Ramos (cell line): ENCODE measurements around the gene KLHL17.
"Not testable (repeated sequence)": the region's sequence is repeated elsewhere in the genome, so short reads cannot be mapped to it uniquely, and the experiment has no call there.

Source experiments
- in situ Hi-C: fragments of 300-500 bp; cut with MboI; formaldehyde crosslinking; loops from one replicate; pipeline ENCODE4 v1.14.3; 2022; ENCODE audit warnings: low sequenced_read_pairs; ENCODE audit not compliant: unreplicated experiment

The KLHL17 gene

GRCh38 chr1:978835-979743, 18.7 kb downstream of the KLHL17 start:
- in situ Hi-C loops: no loop called here

DNA sequence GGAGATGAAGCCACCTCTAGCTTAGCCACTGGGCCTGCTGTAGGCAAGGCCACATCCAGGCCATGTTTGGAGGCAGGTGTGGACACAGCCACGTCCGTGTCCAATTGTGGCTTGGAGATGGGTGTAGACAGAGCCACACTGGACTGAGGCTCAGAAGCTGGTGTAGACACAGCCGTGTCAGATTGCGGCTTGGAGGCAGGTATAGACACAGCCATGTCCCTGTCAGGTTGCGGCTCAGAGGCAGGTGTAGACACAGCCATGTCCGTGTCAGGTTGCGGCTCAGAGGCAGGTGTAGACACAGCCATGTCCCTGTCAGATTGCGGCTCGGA, 19.3 kb downstream of the KLHL17 start:
- in situ Hi-C loops: no loop called here

GRCh38 chr1:980137-980571, 19.8 kb downstream of the KLHL17 start:
- in situ Hi-C loops: no loop called here

- in situ Hi-C loops: no loop called here
These were observed 20.4 kb downstream of the KLHL17 start for GRCh38 chr1:980602-981395.

DNA sequence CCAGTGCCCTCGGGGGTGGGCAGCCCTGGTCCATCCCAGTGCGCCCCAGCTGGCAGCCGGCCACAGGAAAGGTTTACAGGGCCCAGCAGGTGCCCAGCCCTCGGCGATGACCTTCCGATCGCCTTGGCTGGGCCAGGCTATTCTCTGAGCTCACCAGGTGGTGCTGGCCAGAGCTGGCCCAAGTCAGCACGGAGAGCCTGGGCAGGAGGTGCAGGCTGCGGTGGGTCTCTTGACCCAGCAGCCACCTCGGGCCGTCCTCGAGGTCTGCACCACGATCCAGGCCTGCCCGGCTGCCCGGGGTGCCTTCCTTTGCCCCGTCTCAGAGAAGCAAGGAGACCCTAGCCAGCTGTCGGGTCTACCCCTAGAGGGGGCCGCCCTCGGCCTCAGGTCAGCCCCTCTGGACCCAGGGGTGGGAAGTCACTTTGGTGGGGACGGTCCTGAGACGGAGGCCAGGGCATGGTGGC, 21.1 kb downstream of the KLHL17 start:
- in situ Hi-C loops: no loop called here

- in situ Hi-C loops: no loop called here
These were observed 21.7 kb downstream of the KLHL17 start, which contains the start of gene PERM1 for GRCh38 chr1:981955-982558. PERM1 (minus strand) TSS chr1:982093; CDS start chr1:981029, 1,064 bp downstream.

GRCh38 chr1:982765-983436, 22.5 kb downstream of the KLHL17 start:
- in situ Hi-C loops: no loop called here

- in situ Hi-C loops: no loop called here
These were observed 23.6 kb downstream of the KLHL17 start for GRCh38 chr1:983798-984475.

DNA sequence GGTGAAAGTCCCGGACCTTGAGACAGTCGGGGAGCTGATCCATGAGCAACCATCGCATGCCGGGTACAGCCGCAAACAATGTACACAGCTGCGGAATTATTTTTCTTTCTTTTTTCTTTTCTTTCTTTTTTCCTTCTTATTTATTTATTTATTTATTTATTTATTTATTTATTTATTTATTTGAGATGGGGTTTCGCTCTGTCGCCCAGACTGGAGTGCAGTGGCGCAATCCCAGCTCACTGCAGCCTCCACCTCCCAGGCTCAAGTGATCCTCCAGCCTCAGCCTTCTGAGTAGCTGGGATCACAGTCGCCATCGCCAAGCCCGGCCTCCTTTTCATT, 24.1 kb downstream of the KLHL17 start:
- in situ Hi-C loops: no loop called here

- in situ Hi-C loops: no loop called here
These were observed 24.7 kb downstream of the KLHL17 start for GRCh38 chr1:985126-985525.

- in situ Hi-C loops: not testable (repeated sequence)
These were observed 27.7 kb downstream of the KLHL17 start for GRCh38 chr1:988061-988460.

DNA sequence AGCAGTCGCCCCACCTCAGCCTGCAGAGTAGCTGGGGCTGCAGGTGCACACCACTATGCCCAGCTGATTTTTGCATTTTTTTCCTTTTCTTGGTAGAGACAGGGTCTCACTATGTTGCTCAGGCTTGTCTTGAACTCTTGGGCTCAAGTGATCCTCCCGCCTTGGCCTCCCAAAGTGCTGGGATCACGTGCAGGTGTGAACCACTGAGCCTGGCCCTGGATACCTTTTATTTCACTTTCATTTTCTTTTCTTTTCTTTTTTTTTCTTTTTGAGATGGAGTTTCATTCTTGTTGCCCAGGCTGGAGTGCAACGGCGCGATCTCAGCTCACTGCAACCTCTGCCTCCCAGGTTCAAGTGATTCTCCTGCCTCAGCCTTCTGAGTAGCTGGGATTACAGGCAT, 30.9 kb downstream of the KLHL17 start:
- in situ Hi-C loops: not testable (repeated sequence)

DNA sequence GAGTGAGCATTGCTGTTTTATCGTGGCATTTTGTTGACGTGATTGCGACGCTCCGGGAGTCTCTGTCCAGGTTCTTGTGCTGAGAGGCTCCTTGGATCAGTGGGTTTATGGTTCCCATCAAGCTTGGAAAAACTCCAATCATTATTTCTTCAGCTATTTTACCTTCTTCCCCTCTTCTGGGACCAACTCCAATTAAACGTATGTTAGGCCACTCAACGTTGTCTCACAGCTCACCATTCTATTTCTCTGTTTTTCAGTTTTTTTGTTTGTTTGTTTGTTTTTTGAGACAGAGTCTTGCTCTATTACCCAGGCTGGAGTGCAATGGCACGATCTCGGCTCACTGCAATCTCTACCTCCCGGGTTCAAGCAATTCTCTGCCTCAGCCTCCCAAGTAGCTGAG, 31.5 kb downstream of the KLHL17 start:
- in situ Hi-C loops: no loop called here

GRCh38 chr1:992362-992761, 32.0 kb downstream of the KLHL17 start:
- in situ Hi-C loops: no loop called here

DNA sequence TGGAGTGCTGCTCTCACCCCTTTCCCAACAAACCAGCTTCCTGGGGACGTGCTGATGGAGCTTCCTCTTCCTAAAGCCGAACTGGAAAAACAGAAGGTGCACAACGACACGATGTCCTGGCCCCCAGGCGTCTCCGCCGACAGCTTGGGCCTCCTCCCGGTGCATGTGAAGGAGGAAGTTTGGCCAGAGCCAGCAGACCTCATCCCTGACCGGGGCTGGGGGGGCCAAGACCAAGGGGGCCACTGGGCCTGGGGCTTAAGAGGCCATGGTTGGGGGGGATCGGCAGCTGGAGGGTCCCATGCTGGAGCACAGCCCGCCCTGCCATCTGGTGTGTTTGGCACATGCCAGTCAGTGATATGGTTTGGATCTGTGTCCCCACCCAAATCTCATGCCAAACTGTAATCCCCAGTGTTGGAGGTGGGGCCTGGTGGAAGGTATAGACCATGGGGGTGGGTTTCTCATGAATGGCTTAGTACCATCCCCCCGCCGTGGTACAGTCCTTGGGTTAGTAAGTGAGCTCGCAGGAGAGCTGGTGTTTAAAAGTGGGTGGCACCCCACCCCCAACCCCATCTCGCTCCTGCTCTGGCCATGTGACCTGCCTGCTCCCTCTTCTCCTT, 33.1 kb downstream of the KLHL17 start:
- in situ Hi-C loops: no loop called here

DNA sequence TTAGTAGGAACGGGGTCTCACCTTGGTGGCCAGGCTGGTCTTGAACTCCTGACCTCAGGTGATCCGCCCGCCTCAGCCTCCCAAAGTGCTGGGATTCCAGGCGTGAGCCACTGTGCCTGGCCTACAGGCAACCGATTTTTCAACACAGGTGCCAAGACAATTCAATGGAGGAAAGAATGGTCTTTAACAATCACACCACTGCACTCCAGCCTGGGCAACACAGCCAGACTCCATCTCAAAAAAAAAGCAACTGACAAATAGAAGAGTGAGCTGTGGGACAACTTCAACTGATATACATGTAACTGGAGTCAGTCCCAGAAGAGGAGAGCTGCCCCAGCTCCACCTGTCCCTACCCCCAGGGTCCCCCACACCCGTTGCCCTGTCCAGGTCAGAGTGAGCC, 34.2 kb downstream of the KLHL17 start:
- in situ Hi-C loops: not testable (repeated sequence)

- in situ Hi-C loops: no loop called here
These were observed 35.6 kb downstream of the KLHL17 start for GRCh38 chr1:995665-996633.
